Measurements from ENCODE around the gene KCNAB2.
"Not testable (repeated sequence)": the region's sequence is repeated elsewhere in the genome, so short reads cannot be mapped to it uniquely, and the experiment has no call there.

The KCNAB2 gene

GRCh38 chr1:6011161-6011945 is 34.3 kb upstream of the KCNAB2 start:
- peak; percentile 90 for DNase-seq

DNA sequence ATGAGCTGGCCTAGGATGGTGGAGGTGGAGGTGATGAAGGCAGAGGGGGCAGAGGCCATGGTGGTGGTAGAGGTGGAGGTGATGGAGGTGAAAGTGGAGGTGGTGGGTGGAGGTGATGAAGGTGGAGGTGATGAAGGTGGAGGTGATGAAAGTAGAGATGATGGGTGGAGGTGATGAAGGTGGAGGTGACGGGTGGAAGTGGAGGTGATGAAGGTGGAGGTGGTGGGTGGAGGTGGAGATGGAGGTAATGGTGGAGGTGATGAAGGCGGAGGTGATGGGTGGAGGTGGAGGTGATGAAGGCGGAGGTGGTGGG is 33.8 kb upstream of the KCNAB2 start:
- DNase-seq: no peak

GRCh38 chr1:6012529-6013318 is 33.0 kb upstream of the KCNAB2 start:
- no peak for DNase-seq

DNA sequence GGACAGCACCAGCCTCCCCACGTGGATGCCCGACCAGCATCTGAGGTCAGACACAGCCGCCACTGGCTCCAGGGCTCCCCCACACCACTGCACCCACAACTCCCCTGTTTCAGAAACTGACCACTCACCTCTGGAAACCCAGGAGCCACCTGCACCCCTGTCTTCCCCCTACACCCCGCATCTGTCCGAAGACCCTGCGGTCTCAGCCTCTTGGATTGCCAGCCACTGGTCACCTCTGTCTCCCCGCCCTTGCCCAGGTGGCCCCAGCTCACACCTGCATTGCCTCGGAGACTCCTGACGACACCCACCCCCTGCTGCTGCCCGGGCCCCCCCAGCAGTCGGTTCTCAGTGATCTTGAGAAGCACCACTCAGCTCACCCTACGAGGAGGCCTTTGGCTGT is 32.2 kb upstream of the KCNAB2 start:
- DNase-seq: no peak

DNA sequence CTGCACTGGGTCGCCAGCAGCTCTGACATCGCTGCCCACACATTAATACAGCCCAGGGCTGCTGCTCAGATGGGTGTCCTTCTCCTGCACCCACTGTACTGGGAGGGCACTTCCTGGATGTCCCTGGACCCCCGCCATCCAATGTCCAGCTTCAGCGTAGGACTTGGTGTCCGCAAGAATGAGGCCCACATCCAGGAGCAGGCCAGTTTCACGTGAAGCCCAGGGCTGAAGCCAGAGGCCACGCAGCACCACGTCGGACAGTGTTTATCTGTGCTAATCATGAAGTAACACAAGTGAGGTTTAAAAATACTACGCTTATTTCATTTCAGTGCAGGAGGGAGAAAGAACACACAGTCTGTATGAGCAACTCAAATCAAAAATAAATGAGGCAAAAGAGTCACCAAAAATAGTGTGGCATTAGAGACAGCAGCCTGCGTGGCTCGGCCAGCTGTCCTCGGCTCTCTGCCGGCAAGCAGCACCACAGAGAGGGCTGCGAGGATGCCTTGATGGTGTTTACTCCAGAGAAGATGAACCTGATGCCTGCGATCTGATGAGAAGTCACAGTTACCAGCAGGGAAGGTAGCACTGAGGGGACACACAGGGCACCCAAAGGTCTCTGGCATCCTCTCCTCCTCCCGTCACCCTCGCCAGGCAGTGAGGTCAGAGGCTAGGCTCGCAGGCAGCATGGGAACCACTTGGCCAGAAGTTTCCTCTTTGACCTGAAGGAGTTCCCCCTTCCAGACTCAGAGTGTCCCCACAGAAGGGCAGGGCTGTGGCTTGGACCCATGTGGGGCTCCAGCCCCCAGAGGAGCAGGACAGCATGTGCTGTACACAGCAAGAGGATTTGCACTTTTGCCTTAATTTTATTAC is 31.3 kb upstream of the KCNAB2 start:
- DNase-seq: no peak

GRCh38 chr1:6016191-6016865 is 29.4 kb upstream of the KCNAB2 start:
- DNase-seq: no peak

GRCh38 chr1:6017654-6018053 is 28.0 kb upstream of the KCNAB2 start:
- not testable (repeated sequence) for DNase-seq

GRCh38 chr1:6019166-6019845 is 26.4 kb upstream of the KCNAB2 start:
- DNase-seq: no peak

DNA sequence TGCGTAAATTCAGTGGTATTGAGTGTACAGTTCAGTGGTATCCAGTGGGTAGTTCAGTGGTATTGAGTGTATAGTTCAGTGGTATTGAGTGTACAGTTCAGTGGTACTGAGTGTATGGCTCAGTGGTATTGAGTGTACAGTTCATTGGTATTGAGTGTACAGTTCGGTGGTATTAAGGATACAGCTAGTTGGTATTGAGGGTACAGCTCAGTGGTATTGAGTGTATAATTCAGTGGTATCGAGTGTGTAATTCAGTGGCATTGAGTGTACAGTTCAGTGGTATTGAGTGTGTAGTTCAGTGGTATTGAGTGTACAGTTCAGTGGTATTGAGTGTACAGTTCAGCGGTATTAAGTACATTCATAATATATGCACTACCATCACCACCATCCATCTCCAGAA is 23.5 kb upstream of the KCNAB2 start:
- DNase-seq: no peak

GRCh38 chr1:6023346-6023745 is 22.3 kb upstream of the KCNAB2 start:
- DNase-seq: no peak

- DNase-seq: no peak
Measured at GRCh38 chr1:6024376-6024775, 21.3 kb upstream of the KCNAB2 start.

GRCh38 chr1:6025269-6026094 is 20.2 kb upstream of the KCNAB2 start:
- peak; percentile 48 for DNase-seq

DNA sequence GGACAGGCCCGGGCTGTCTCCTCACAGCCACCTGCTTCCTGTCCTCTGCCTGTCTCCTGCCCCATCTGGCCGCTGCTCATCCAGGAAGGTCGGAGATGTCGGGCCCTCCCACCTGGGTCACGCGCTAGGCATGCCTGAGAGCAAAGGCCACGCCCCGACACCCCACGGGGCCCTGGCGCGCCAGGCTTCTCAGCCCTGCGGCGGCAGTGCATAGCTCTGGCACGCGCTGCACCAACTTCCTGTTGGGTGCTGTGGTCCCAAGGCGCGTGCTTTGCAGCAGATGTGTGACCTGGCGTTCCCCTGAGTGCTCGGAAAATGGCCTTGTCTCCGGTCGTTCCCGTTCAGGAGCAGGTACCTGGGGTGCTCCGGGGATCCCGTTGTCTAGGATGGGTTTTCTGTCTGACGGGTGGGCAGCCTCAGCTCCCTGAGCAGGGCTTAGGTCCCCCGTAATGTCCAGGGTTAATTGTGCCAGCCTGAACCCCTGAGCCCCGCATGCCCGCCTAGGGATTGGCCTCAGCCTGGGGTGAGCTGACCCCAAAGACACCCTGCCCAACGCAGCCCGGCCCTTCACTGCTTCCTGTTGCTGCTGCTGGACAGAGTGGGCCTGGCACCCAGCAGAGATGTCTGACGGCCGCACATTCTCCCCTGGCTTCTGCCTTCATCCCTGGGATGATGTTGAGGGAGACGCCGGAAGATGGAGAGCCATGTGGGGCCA is 19.4 kb upstream of the KCNAB2 start:
- DNase-seq: peak; percentile 94

DNA sequence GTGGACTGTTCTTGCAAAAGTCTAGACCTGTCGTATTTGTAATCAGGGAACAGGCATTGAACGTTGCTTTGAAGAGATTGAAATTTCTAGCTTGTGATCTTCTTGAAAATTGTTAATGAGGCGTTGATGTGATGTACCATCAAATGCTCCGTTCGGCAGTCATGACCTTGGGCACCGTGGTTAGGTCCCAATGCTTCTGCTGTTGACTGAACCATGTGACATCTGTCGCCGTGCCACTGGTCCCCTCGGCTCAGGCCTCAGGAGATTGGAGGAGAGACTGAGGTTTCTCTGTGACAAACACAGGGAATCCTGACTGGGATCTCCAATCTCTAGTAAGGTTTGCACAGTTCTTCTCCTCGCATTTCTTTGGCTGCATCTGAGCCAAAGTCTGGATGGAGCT is 18.1 kb upstream of the KCNAB2 start:
- DNase-seq: no peak

DNA sequence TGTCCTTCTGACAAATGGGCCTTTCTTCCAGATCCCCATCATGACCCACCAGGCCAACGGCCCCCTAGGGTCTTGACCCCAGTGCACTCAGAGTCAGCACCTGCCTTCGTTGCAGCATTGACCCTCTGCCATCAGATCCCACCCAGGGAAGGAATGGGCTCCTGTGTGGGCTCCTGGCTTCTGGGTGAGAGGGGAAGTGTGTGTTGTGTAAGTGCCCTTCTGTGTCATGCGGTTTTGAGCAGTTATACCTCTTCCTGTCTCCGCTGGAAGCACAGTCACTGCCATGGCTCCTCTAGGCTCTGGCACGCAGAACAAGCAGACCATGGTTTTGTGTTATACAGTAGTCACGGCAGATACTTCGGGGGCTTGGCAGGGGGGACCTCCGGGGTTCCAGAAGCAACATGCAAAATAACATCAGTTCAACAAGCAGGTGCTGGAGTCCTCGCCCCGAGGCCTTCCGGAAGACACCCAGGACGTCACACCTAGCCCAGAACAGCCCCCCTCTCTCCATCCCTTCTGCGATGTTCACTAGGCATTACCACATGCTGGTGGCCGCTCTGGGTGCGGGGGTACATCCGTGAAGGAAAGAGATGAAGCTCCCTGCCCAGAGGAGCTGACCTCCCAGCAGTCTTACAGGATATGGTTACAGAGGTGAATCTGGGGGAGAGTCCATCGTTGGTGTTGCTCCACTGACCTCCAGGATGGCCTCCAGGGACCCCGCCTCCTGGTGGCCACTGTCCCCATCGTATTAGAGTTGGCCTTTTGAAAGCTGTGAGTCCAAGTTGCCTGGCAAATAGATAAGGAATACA is 17.4 kb upstream of the KCNAB2 start:
- DNase-seq: no peak

- DNase-seq: no peak
Measured at GRCh38 chr1:6029351-6029750, 16.3 kb upstream of the KCNAB2 start.

- DNase-seq: no peak
Measured at GRCh38 chr1:6030132-6030531, 15.6 kb upstream of the KCNAB2 start.

GRCh38 chr1:6030547-6031261 is 15.0 kb upstream of the KCNAB2 start:
- no peak for DNase-seq

DNA sequence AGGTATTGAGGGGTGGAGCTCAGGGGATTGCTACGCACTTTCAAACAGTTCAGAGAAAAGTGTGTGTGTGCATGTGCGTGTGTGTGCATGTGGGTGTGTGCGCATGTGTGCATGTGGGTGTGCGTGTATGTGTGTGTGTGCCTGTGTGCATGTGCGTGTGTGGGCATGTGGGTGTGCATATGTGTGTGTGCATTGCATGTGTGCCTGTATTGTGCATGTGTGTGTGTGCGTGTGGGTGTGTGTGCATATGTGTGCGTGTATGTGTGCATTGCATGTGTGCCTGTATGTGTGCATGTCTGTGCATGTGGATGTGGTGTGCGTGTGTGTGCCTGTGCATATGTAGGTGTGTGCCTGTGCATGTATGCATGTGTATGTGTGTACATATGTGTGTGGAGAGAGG is 12.6 kb upstream of the KCNAB2 start:
- no peak for DNase-seq

Measured in DMS79 treated with DMSO at 0.1 percent for 48 hours (cell line).